SK-N-SH (cell line): ENCODE data around the gene TAS2R8.

ENCODE experiments used
- EP300 ChIP-seq, 2 experiments: IDR thresholded peaks; 2 replicates each; pipeline versions ENCODE4 v1.4.0 to v1.6.1; 2012; ENCODE audit warnings: borderline replicate concordance in 1 of 2, low read depth in 1 of 2, low read length in 1 of 2
- JUND ChIP-seq: IDR thresholded peaks from 2 replicates; pipeline ENCODE4 v1.4.0; 2012
- POLR2AphosphoS5 ChIP-seq: IDR thresholded peaks from 2 replicates; pipeline ENCODE4 v1.6.1; 2012; ENCODE audit warnings: low read depth, low read length
- RXRA ChIP-seq: IDR thresholded peaks from 2 replicates; pipeline ENCODE4 v1.4.0; 2012; ENCODE audit warnings: low read depth, mild to moderate bottlenecking, borderline replicate concordance
- TF ChIP-seq, protein P1 (sequence below): fragments of 150-350 bp; IDR thresholded peaks from 2 replicates; pipeline ENCODE4 v1.6.1; 2017; ENCODE audit warnings: antibody characterized with exemption, low read length, low read depth, borderline replicate concordance

DNA sequence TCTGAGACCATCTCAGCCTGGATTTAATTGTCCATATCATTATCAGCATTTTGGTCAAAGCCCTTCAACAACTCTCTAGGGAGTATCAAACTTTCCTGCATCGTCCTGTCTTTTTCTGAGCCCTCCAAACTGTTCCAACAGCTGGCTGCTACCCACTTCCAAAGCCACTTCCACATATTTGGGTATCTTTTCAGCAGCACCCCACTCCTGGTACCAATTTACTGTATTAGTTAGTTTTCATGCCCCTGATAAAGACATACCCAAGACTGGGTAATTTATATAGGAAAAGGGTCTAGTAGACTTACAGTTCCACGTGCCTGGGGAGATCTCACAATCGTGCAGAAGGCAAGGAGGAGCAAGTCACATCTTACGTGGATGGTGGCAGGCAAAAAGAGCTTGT, 50.9 kb downstream of the TAS2R8 start:
- TF ChIP-seq, protein P1, sequence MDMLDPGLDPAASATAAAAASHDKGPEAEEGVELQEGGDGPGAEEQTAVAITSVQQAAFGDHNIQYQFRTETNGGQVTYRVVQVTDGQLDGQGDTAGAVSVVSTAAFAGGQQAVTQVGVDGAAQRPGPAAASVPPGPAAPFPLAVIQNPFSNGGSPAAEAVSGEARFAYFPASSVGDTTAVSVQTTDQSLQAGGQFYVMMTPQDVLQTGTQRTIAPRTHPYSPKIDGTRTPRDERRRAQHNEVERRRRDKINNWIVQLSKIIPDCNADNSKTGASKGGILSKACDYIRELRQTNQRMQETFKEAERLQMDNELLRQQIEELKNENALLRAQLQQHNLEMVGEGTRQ, result no peak
- no peak for TF ChIP-seq POLR2AphosphoS5
- TF ChIP-seq EP300 (IDR thresholded peaks at IDR 0.05; ENCODE audit: borderline replicate concordance in 1 of 2, low read depth in 1 of 2, low read length in 1 of 2), result no peak
- no peak for TF ChIP-seq JUND
- TF ChIP-seq RXRA, result no peak
